ENCODE data around the gene SLC22A14.
"Not testable (repeated sequence)": the region's sequence is repeated elsewhere in the genome, so short reads cannot be mapped to it uniquely, and the experiment has no call there.

The SLC22A14 gene

DNA sequence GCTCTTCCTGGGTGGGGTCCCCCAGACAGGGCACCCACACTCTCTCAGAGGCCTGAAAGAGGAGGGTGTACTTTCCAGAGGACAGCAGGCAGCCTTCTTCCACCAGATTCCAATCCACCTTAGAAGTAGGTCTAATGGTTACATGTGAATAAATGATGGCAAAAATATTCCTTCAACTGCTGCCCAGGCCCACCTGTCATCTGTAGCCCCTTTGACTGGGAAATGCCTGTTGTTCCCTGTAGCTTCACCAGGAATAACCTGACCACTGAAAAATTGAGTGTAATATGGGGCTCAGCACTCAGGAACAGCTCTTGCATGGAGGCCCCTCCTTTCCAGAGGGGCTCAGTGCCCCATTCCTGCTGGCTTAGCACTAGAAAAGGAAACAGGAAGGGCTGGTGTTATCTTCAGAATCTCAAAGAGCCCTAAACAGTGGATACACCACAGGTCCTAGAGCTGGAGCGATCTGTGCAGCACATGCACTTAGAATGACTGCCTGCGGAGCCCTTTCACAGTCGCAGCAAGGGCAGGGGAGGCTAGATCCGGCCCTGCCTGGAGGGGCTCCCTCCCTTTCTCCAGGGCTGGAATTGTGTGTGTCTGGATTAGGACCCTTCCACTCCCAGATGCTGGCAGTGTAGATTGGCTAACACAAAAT is 32.1 kb downstream of the SLC22A14 start:
- DNase-seq: no peak

DNA sequence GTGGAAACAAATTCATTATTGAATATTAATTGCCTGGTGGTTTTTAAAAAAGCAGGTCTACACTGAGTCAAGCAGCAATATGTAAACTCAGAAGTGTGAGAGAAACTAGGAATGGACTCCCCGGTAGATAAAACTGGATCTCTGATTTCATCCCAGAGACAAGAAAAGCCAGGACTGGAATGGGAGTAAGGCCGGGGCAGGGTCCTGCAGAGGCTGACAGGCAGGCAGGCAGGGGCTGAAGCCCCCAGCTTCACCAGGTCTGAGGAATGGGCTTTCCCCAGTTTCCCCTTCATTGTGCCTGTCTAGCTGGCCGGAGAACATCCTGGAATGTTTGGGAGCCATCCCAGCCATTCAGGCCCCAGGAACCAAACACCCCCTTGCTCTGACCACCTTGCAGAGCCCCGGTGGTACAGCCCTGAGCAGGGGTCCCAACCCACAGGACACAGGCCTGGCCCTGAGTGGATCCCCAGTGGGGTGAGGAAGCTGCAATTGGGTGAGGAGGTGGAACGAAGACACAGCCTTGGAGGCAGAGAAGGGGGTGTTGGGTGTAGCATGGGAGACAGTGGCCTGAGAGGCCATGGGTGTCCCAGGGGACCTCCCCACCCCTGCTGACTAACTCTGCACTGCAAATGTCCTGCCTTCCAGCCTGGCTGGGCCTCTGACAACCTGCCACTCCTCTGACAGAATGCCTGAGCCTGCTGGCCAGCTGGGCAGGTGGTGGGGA is 32.8 kb downstream of the SLC22A14 start:
- DNase-seq: no peak

DNA sequence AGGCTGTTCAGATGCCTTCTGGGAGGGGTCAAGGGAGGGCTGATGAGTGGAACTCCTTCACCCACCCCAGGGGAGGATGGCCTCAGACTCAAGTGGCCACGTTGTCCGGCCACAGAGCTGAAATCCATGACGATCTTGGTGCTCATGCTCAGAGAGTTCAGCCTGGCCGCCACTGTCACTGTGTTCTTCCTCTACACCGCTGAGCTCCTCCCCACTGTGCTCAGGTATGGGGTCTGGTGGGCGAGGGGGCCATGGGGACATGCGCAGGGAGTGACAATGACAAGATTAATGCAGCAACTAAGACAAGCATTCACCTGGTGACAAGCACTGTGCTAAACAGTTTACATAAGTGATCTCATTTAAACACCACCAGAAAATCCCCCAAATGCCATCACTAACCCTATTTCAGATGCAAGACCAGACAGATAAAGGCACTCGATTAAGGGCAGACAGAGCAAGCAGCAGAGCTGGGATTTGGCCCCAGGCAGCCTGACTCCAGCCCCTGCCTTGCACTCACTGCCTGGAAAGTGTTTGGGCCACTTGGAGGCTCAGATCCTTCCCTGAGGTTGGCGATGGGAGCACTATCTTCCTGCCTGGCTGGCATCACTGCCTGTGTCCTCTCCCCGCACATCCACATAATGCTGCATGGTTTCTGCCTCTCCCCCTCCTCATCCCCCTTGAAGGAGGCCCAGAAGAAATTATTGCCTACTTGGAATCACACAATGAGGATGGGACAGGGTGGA is 33.6 kb downstream of the SLC22A14 start:
- no peak for DNase-seq

DNA sequence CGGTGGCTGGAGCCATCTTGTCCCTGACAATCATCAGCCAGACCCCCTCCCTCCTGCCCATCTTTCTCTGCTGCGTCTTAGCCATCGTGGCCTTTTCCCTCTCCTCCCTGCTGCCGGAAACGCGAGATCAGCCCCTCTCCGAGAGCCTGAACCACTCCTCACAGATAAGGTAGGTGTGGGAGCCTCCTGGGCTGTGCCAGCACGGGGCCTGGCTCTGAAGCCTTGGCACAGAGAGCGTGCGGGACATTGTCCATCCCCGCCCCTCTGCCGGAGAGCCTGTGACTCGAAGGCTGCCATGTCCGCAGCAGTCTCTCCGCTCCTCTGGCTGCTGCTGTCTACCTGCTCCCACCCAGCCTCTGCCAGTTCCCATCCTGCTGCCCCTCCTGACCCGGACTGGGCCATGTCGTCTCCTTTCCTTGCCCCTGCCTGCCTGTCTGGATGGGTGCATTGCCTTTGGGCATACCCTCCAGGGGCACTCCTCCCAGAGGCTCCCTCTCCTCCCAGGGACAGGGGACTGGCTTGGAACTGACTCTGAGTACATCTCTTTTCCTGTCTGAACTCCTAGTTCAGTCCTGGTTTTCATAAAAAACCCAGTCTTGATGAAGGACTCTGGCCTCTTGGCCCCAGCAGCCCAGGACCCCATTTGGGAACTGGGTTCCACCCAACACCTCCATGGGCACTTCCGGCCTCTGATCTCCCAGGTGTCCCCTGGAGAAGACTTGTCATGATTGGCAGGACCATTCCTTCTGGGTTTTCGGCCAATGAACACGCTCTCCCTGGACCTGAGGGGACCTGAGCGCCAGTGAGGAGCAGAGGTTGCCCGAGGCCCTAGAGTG is 34.5 kb downstream of the SLC22A14 start:
- DNase-seq: no peak

DNA sequence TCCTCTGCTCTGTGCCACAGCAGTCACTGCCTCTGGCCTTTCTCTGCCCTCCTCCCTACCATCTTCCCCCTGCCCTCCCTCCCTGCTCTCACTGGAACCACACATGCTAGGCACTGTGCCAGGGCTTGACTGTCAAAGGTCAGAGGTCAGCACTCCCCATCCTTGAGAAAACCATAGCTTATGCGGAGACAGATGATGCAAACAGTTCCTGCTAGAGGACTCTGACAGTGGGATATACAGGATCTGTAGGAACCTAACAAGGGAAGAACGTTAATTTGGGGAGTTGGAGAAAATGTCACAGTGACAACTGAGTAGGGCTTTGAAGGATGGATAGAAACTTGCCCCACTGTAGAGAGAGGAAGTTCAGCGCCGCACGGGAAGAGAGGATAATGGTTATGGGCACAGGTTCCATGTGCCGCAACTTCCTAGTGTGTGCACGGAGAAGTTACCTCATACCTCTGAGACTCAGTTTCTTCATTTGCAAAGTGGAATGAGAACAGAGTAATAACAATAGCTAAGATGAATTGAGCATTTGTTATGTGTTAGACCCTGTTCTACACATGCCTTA is 35.2 kb downstream of the SLC22A14 start:
- DNase-seq: no peak

DNA sequence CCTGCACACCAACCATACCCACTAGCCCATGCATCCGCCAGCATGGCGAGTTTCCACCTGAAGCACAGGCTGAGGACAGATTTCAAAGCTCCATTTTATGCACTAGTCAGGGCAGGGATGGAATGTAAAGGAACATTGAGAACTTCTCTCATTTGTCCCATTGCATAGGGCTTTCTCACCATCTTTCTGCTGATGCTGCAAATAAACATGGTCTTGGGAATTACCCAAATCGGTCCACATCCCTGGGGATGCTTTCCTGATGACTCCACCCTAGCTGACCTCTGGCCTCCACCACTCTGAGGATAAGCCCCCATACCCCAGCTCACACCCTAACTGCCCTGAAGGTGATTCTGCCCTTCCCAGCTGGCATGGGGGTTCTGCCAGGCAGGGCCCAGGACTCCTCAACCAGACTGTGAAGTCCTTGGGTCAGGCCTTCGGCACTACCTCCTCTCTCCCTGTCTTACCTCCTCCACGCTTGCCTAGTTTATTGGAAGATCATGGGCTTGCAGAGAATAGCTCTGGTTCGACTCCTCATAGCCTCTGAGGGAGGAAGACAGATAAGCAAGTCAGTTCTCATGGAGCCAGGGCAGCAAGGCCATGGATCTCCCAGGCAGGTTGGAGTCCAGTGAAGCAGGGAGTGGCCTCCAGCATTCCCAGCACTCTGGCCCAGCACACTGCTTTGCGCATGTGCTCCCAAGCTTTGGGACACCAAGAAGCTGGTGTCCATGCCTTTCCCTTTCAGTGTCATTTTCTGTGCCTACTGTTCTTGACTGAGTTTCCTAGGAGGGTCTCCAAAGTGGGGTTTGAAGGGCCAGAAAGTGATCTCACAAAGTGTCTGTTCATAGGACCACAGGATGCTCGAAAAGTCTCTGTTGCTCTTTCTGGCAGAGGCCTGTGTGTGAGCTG is 36.9 kb downstream of the SLC22A14 start:
- DNase-seq: no peak

DNA sequence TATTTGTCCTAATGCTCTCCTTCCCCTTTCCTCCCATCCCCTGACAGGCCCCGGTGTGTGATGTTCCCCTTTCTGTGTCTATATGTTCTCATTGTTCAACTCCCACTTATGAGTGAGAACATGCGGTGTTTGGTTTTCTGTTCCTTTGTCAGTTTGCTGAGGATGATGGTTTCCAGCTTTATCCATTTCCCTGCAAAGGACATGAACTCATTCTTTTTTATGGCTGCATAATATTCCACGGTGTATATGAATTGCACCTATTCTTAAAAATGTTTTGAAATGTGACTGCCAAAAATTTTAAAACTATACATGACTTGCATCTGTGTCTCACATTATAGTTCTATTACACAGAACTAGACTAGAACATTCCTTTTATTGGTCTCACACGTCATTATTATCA is 38.5 kb downstream of the SLC22A14 start:
- DNase-seq: not testable (repeated sequence)

DNA sequence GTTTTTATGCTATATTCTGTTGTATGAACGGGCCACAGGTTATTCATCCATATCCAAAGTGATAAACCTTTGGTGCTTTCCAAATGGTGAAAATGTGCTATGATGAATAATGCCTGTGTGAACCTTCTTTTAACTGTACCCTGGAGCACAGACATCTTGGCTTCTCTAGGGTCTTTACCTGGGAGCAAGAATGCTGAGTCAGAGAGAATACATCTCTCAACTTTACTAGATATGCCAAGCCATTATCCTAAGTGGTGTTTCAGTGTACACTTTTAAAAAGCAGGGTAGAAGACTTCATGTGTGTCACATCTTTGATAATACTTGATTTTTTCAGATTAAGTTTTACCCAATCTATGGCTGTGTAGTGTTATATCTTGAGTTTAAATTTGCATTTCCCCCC is 41.0 kb downstream of the SLC22A14 start:
- DNase-seq: no peak

DNA sequence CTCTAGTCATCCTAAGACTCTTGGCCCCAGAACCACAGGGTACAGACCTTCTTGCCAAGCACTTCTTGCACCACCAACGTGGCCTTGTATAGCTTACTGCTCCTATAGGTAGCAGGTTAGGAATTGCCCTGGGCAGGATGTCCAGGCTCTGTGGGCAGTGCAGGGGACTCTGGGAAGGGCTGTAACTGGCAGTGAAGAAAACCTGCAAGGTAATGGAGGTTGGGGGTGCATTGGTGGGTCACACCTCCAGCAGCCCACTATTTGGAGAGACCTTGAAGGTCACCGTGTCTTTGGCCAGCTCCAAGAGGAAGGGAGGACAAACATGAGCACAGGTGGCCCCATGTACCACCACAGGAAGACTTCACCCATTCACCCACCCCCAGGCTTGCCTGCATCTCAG is 43.2 kb downstream of the SLC22A14 start:
- DNase-seq: no peak

DNA sequence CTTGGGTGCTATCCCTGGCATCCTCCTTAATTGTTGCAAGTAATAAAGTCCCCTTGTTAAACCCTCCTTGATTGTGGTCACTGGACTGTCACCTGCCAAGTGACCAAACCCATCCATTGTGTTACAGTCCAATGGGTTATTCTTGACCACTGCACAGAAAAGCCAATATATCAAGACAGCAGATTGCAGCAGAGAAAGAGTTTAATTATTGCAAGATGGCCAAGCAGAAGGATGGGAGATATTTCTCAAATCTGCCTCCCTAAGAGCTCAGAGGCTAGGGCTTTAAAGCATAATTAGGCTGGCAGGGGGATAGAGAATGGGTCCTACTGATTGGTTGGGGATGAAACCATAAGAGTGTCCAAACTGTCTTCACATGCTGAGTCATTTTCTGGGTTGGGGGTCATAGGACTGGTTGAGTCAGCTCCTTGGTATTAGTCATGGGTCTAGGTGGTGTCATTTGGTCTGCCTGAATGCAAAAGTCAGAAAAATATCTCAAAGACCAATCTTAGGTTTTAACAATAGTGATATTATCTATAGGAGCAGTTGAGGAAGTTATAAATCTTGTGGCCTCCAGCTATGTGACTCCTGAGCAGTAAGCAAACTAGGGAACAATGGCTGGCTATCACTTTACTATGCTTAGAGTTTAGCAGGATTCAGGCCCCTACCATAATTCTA is 45.4 kb downstream of the SLC22A14 start:
- no peak for DNase-seq

DNA sequence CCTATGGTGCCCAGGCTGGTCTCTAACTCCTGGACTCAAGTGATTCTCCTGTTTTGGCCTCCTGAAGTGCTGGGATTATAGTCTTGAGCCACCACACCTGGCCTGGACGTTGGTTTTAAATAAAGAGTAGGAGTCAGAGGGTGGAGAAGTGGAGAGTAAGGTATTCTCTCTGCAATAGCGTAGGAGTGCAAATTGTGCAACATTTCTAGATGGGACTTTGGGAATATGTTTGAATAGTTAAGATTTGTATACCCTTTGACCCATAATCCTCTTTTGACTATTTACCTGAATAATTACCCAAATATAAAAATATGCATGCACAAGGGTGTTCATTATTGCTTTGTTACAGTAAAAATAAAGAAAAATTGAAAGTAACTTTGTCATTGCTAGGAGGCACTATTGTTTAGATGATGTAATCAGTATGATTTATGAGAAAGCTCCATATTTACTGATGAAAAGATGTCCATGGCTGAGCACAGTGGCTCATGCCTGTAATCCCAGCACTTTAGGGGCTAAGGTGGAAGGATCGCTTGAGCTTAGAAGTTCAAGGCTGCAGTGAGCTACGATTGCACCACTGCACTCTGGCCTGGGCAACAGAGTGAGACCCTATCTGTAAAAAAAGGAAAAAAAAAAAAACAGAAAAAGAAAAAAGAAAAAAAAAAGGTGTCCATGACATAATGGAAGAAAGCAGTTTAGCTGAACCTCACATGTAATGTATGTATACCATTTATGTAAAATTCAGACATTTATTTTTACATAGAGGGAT is 49.3 kb downstream of the SLC22A14 start:
- no peak for DNase-seq

DNA sequence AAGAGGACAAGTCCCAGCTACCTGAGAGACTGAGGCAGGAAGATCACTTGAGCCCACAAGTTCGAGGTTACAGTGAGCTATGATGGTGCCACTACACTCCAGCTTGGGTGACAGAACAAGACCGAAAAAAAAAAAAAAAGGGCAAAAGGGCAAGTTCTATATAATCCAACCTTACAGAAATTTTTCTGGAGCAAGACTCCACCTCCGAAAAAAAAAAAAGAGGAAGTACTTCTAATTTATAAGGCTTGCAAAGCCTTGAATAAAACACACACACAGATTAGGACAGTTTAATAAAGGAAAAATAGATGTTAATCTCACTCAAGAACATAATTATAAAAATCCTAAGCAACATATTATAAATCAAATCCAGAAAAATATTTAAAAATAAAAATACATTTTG is 50.1 kb downstream of the SLC22A14 start:
- no peak for DNase-seq

DNA sequence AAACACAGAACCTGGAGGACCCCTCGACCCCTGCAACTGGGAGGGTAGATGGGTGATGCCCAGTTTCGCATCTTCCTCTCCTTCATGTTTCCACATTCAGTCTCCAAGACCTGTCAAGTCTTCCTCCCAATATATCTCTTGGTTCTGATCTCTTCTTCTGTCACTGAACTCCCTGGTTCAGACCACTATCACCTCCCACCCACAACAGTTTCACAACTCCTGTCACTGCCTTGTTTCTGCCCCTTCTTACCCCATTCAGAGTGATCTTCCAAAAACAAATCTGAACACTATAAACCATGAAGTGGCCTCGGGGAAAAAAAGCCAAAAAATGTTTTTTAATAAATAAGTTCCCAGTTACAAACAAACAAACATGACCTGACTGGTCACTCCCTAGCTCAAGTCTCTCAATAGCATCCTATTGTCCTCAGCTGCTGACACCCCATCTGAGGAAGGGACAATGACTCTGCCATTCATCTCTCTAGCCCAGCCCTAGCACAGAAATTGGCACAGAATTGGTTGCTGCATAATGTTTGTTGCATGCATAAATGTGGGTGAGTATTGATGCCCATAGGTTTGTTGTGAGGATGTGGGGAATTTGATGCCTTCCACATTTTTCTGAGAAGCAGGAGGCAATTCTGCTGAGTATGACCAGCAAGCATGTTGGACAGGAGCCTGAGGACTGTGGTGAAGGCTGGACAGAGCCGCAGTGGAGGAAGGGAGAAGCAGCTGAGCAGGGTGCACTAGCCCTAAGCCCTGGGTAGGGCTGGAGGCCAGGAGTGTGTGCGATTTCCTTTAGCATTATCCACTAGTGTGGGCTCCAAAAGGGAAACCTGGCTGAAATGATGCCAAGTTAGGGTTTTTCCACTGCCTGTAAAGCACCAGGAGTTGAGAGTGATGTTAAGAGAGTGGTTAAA is 52.3 kb downstream of the SLC22A14 start:
- DNase-seq: no peak

DNA sequence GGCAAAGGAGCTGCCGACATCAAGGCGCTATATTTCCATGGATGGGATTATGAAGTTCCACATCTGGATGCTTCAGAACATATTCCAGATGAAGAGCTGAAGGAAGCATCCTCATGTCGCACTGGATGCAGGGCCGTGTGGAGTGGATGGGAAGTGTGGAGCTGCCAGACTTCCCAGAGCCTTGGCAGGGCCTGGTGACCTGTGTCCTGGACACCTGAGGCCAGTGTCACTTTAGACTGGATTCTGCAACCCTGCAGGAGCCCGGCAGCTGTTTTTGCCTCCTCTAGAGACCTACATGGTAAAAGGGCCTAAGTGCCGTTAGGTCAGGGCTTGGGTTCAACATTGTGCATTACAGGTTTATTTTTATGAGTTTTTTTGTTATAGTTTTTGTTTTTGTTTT is 53.2 kb downstream of the SLC22A14 start:
- DNase-seq: no peak

DNA sequence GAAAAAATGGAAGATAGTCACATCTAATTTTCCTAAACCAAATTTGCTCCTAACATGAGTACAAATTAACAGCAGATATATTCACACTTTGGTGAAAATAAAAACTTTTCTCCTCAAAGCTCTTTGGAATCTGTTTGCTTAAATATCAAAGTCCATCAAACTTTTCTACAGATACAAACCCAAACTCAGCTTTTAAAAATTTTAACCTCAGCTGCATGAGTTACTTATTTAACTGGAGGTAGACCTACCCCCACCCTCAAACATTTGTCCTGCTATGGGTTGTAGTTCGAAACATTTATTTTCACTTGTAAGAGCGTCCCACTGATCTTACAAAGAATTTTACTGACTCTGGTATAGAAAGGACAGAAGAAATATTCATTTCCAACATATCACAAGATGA is 55.6 kb downstream of the SLC22A14 start:
- no peak for DNase-seq

DNA sequence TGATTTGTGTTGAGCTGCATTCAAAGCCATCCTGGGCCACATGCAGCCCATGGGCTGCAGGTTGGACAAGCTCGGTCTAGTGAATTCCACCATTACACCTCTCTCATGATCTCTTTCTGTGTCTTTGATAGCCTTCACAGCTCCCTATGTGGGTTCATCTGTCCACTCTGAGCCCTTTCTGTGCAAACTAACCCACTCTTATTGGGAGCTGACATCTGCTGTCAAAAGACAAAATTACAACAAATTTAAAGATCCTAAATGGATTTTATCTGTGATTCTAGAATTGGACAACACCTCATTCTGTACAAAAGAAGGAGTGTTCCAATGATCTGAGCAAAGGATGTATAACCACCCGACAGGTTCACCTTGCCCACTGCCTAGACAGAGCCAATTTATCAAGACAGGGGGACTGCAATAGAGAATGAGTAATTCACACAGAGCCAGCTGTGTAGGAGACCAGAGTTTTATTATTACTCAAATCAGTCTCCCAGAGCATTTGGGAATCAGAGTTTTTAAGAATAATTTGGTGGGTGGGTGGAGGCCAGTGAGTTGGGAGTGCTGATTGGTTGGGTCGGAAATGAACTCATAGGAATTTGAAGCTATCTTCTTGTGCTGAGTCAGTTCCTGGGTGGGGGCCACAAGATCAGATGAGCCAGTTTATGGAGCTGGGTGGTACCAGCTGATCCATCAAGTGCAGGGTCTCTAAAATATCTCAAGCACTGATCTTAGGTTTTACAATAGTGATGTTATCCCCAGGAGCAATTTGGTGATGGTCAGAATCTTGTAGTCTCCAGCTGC is 61.9 kb downstream of the SLC22A14 start:
- DNase-seq: no peak

DNA sequence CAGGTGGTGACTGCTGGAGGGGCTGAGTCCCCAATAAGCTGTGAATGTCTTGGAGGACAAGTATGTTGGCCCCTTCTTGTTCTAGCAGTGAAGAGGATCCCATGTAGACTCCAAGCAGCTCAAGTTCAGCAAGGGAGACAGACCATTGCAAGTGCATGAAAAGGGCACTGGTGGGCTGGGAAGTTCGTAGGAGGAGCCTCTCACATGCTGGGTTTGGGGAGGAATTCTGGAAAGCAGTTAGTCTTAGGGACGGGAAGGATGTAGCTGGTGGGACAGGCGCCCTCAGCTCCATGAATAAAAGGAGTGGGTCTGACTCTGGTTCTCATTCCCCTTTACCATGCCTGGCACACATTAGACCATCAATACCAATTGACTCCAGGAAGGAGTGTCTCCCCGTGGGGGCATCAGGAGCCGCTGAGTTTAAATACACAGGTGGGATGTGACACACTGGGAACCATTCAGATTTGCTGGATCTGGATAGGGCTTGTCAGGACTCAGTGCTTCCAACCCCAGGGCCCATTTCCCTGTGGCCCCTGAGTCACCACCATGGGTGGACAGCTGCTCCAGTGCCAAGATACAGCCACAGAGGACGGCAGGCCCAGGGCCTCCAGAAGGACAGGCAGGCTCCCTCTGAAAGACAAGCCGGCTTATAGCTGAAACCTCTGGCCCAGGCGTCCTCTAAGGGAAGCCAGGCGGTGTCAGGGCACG is 63.9 kb downstream of the SLC22A14 start:
- DNase-seq: no peak
